Activated CD8-positive, alpha-beta T cell treated with anti-CD3 and anti-CD28 coated beads for 36 hours (primary cell): Measurements from ENCODE around the gene NFX1. TPM values are rescaled to one million over a fixed set of nuclear protein-coding genes. Genes with fewer than 3 reads are reported as not detected.
"Not testable (repeated sequence)": the region's sequence is repeated elsewhere in the genome, so short reads cannot be mapped to it uniquely, and the experiment has no call there.

ENCODE experiments used
- ATAC-seq: fragments of 200-7000 bp; cut with Tn5 transposase; one replicate; pipeline ENCODE4 v1.10.0; 2021; ENCODE audit warnings: mild to moderate bottlenecking, moderate library complexity
- CTCF ChIA-PET: fragments of 350-600 bp; sonication (Branson Sonifier 250); formaldehyde crosslinking; loops from one replicate; lab custom pipeline; 2021; ENCODE audit warnings: antibody characterized with exemption; lab: Charles Lee
- POLR2A ChIA-PET: fragments of 350-600 bp; sonication (Branson Sonifier 250); formaldehyde crosslinking; loops from one replicate; lab custom pipeline; 2021; ENCODE audit warnings: antibody characterized with exemption; lab: Charles Lee
- DNase-seq: peaks from one replicate; pipeline ENCODE4 v3.0.0-alpha.2; 2020
- H3K27ac Mint-ChIP-seq: one replicate; pipeline ENCODE4 v1.8.0; 2021; ENCODE audit warnings: mild to moderate bottlenecking, mixed read lengths
- H3K27me3 Mint-ChIP-seq: one replicate; pipeline ENCODE4 v1.8.0; 2021; ENCODE audit warnings: mixed read lengths
- H3K36me3 Mint-ChIP-seq: one replicate; pipeline ENCODE4 v1.8.0; 2021; ENCODE audit warnings: low read depth, mixed read lengths
- H3K4me1 Mint-ChIP-seq: one replicate; pipeline ENCODE4 v1.8.0; 2021; ENCODE audit warnings: low read depth, mixed read lengths
- H3K4me3 Mint-ChIP-seq: one replicate; pipeline ENCODE4 v1.8.0; 2021; ENCODE audit warnings: mild to moderate bottlenecking, moderate library complexity, mixed read lengths
- H3K9me3 Mint-ChIP-seq: one replicate; pipeline ENCODE4 v1.8.0; 2021; ENCODE audit warnings: mixed read lengths
- CTCF ChIP-seq: fragments of 200-600 bp; IDR thresholded peaks from one replicate; pipeline ENCODE4 v1.8.0; 2022; ENCODE audit warnings: antibody characterized with exemption, mild to moderate bottlenecking
- intact Hi-C: fragments of 100-400 bp; cut with micrococcal nuclease; formaldehyde crosslinking; loops from one replicate; pipeline ENCODE4 v1.10.0; 2022
- total RNA-seq, 2 experiments: library from RNA; stranded (reverse); gene quantifications; one replicate each; pipeline ENCODE4 v1.2.3, GENCODE V29; 2021

Gene NFX1
- total RNA-seq, 2 experiments from 2014 or later = 37.4 to 38.9 TPM

DNA sequence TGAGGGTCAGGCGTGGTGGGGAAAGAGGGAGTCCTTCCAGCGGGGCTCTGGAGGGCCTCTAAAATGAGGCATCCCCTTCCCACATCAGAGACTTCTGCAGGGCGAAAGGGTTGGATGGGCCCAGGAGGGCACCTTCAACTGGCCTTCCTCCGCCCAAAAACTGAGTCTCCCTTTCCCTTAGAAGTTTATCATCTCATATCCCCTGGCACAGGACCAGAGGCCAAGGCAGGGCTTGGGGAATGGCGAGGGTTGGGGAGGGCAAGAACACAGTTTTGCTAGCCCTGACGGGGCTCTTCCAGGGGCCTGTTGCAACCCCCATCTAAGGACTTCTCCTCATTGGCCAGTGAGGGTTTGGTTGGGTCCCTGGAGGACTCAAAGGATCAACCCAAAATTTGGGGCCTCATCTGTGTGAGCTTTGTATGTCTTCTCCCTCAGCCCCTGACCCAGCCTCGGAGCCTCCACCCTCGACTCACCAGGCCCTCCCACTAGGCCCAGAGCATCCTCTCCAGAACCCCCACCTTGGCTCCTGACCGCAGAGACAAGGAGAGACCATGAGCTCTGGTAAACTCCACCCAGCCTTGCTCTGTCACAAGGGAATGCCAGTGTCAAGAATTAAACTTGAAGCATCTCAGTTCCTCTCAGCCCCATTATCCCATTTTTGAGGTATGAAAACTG, 87.9 kb downstream of the NFX1 start:
- no peaks in the 10 kb centered on the region for H3K27me3 Mint-ChIP-seq
- ChIA-PET POLR2A (no interaction called here), CTCF (interaction anchor here (1.2 to 5.6 kb wide), 3 partner anchors 36 to 88 kb away, joined by 3 to 23 read pairs (median 3); no protein-coding TSS in a partner anchor)
- no peak for ATAC-seq
- H3K9me3 Mint-ChIP-seq = no peaks in the 10 kb centered on the region
- H3K4me3 Mint-ChIP-seq = no peak overlapping the region
- H3K4me1 Mint-ChIP-seq = peaks cover 4% of the 10 kb centered on the region
- H3K27ac Mint-ChIP-seq = no peak overlapping the region
- no peak for DNase-seq
- no peak for TF ChIP-seq CTCF
- H3K36me3 Mint-ChIP-seq = no peaks in the 10 kb centered on the region
- intact Hi-C loops = no loop called here

GRCh38 chr9:33379666-33380389, 89.5 kb downstream of the NFX1 start:
- Mint-ChIP-seq H3K36me3 (no peaks in the 10 kb centered on the region), H3K9me3 (no peaks in the 10 kb centered on the region), H3K4me1 (peaks cover 3% of the 10 kb centered on the region), H3K27me3 (no peaks in the 10 kb centered on the region), H3K4me3 (no peak overlapping the region), H3K27ac (no peak overlapping the region)
- ChIA-PET POLR2A (no interaction called here), CTCF (interaction anchor here (1.2 to 5.6 kb wide), 2 partner anchors 35 to 73 kb away, joined by 3 to 23 read pairs; no protein-coding TSS in a partner anchor)
- ATAC-seq = no peak
- no peak for TF ChIP-seq CTCF
- intact Hi-C loops = no loop called here
- DNase-seq = no peak

DNA sequence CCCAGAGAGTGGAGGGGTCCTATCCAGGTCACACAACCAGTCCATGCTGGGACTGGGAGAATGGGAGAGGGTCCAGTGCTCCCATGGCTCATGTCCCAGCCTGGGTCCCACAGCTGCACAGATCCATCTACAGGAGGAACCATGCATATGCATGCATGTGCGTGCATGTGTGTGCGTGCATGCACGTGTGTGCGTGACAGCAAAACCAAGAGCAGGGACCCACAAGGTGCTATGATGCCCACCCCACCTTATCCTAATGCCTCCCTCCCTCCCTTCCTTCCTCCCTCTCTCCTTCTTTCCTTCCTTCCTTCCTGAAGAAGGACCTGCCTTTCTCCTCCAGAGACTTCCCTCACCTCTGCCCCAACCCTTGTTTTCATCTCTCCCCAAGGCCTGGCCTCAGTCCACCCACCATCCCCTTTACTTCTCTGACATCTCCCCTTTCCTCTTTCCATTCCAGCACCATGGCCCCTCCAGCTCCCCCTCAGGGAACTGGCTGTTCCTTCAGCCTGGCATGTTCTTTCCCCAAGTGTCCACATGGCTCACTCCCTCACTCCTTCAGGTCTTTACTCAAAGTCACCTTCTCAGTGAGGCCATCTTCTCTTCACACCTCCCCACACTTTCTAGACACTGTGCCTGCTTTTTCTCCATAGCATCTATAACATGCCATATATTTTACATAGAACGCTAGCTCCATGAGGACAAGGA, 90.2 kb downstream of the NFX1 start:
- DNase-seq = no peak
- ATAC-seq = no peak
- Mint-ChIP-seq H3K4me1 (no peaks in the 10 kb centered on the region), H3K27ac (no peak overlapping the region), H3K4me3 (no peak overlapping the region), H3K36me3 (no peaks in the 10 kb centered on the region), H3K9me3 (no peaks in the 10 kb centered on the region), H3K27me3 (no peaks in the 10 kb centered on the region)
- TF ChIP-seq CTCF = no peak
- POLR2A ChIA-PET = no interaction called here
- intact Hi-C loops = no loop called here
- CTCF ChIA-PET = interaction anchor here (5.6 kb wide), 1 partner anchor 34 kb away, joined by 23 read pairs; no protein-coding TSS in a partner anchor

DNA sequence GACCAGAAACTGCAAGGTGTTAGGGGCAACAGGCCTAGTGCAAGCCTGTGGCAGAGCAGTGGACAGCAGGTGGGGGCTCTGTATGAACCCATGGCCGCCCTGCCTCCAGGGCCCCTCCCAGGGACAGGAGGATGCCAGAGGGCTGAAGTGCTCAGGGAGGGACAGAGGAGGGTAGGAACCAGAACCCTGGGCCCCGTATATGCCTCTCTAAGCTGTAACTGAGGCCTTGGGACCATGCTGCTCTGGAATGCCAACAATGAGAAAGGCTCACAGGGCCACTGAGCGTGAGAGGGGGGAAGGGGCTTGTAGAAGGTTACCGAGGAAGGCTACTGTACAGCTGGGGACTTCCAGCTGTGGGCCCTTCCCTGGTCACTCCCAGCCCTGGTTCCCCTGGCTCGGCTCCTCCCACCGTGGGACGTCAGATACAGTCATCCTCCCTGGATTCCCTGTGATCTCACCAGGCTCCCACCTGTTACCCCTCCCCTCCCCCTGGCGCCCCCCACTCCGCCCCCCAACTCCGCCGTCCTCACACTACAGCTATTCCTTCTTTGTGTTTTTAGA, 91.0 kb downstream of the NFX1 start:
- ChIA-PET CTCF (interaction anchor here (5.6 kb wide), 1 partner anchor 33 kb away, joined by 23 read pairs; no protein-coding TSS in a partner anchor), POLR2A (no interaction called here)
- DNase-seq (no peak), ATAC-seq (no peak)
- no peak for TF ChIP-seq CTCF
- Mint-ChIP-seq H3K27me3 (no peaks in the 10 kb centered on the region), H3K36me3 (no peaks in the 10 kb centered on the region), H3K9me3 (no peaks in the 10 kb centered on the region), H3K4me1 (no peaks in the 10 kb centered on the region), H3K4me3 (no peak overlapping the region), H3K27ac (no peak overlapping the region)
- intact Hi-C loops = no loop called here

DNA sequence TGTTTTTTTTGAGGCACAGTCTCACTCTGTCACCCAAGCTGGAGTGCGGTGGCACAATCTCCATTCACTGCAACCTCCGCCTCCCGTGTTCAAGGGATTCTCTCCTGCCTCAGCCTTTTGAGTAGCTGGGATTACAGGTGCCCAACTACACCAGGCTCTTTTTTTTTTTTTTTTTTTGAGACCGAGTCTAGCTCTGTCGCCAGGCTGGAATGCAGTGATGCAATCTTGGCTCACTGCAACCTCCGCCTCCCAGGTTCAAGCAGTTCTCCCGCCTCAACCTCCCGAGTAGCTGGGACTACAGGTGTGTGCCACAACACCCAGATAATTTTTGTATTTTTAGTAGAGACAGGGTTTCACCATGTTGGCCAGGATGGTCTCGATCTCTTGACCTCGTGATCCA, 92.1 kb downstream of the NFX1 start:
- H3K36me3 Mint-ChIP-seq, H3K27ac Mint-ChIP-seq, ATAC-seq, H3K27me3 Mint-ChIP-seq, H3K4me3 Mint-ChIP-seq, CTCF ChIA-PET, intact Hi-C loops, POLR2A ChIA-PET, H3K9me3 Mint-ChIP-seq, H3K4me1 Mint-ChIP-seq, DNase-seq: not testable (repeated sequence)

GRCh38 chr9:33383396-33383795, 93.1 kb downstream of the NFX1 start:
- H3K36me3 Mint-ChIP-seq, ATAC-seq, CTCF ChIA-PET, DNase-seq, H3K4me1 Mint-ChIP-seq, H3K9me3 Mint-ChIP-seq, intact Hi-C loops, POLR2A ChIA-PET, H3K4me3 Mint-ChIP-seq, H3K27ac Mint-ChIP-seq, H3K27me3 Mint-ChIP-seq: not testable (repeated sequence)

- POLR2A ChIA-PET, ATAC-seq, CTCF ChIA-PET: not testable (repeated sequence)
Observed at GRCh38 chr9:33385536-33385935, 95.2 kb downstream of the NFX1 start.

More at GRCh38 chr9:33385536-33385935, 95.2 kb downstream of the NFX1 start:
- intact Hi-C loops, DNase-seq, H3K27ac Mint-ChIP-seq, H3K9me3 Mint-ChIP-seq, H3K27me3 Mint-ChIP-seq, H3K36me3 Mint-ChIP-seq, H3K4me1 Mint-ChIP-seq, H3K4me3 Mint-ChIP-seq: not testable (repeated sequence)
